ENCODE data around the gene PLA2G2C.

Gene PLA2G2C

GRCh38 chr1:20202166-20202565 is 15.8 kb upstream of the PLA2G2C start:
- no peaks in the 10 kb centered on the region for H3K36me3 ChIP-seq
- no peak overlapping the region for H3K4me3 ChIP-seq (ENCODE audit: low read depth in 1 of 2, low read length in 1 of 2)
- TF ChIP-seq CTCF (IDR thresholded peaks at IDR 0.05) = no peak
- H3K27ac ChIP-seq = no peak overlapping the region
- H3K9me3 ChIP-seq = no peaks in the 10 kb centered on the region
- H3K4me1 ChIP-seq (ENCODE audit: control insufficient read depth in 1 of 2, insufficient read depth in 1 of 2, low read depth in 1 of 2, low read length in 1 of 2) = no peaks in the 10 kb centered on the region
- H3K27me3 ChIP-seq = peaks cover 56% of the 10 kb centered on the region

GRCh38 chr1:20200966-20201365 is 14.6 kb upstream of the PLA2G2C start:
- no peaks in the 10 kb centered on the region for H3K4me1 ChIP-seq (ENCODE audit: control insufficient read depth in 1 of 2, insufficient read depth in 1 of 2, low read depth in 1 of 2, low read length in 1 of 2)
- TF ChIP-seq CTCF (IDR thresholded peaks at IDR 0.05) = no peak

GRCh38 chr1:20199840-20200239 is 13.5 kb upstream of the PLA2G2C start:
- peaks cover 56% of the 10 kb centered on the region for H3K27me3 ChIP-seq
- no peaks in the 10 kb centered on the region for H3K4me1 ChIP-seq (ENCODE audit: control insufficient read depth in 1 of 2, insufficient read depth in 1 of 2, low read depth in 1 of 2, low read length in 1 of 2)
- TF ChIP-seq CTCF (IDR thresholded peaks at IDR 0.05) = no peak
- no peak overlapping the region for H3K4me3 ChIP-seq (ENCODE audit: low read depth in 1 of 2, low read length in 1 of 2)
- H3K36me3 ChIP-seq = no peaks in the 10 kb centered on the region
- H3K9me3 ChIP-seq = no peaks in the 10 kb centered on the region
- no peak overlapping the region for H3K27ac ChIP-seq

More at GRCh38 chr1:20200966-20201365, 14.6 kb upstream of the PLA2G2C start:
- Histone ChIP-seq H3K27me3 (peaks cover 56% of the 10 kb centered on the region), H3K27ac (no peak overlapping the region), H3K4me3 (ENCODE audit: low read depth in 1 of 2, low read length in 1 of 2) (no peak overlapping the region), H3K36me3 (no peaks in the 10 kb centered on the region), H3K9me3 (no peaks in the 10 kb centered on the region)

GRCh38 chr1:20199403-20199802 is 13.1 kb upstream of the PLA2G2C start:
- Histone ChIP-seq H3K27me3 (peaks cover 54% of the 10 kb centered on the region), H3K9me3 (no peaks in the 10 kb centered on the region), H3K36me3 (no peaks in the 10 kb centered on the region), H3K4me1 (ENCODE audit: control insufficient read depth in 1 of 2, insufficient read depth in 1 of 2, low read depth in 1 of 2, low read length in 1 of 2) (no peaks in the 10 kb centered on the region), H3K27ac (no peak overlapping the region), H3K4me3 (ENCODE audit: low read depth in 1 of 2, low read length in 1 of 2) (no peak overlapping the region)
- TF ChIP-seq CTCF (IDR thresholded peaks at IDR 0.05) = no peak

- Histone ChIP-seq H3K4me3 (ENCODE audit: low read depth in 1 of 2, low read length in 1 of 2) (no peak overlapping the region), H3K9me3 (no peaks in the 10 kb centered on the region), H3K27me3 (peaks cover 57% of the 10 kb centered on the region), H3K27ac (no peak overlapping the region), H3K4me1 (ENCODE audit: control insufficient read depth in 1 of 2, insufficient read depth in 1 of 2, low read depth in 1 of 2, low read length in 1 of 2) (no peaks in the 10 kb centered on the region), H3K36me3 (no peaks in the 10 kb centered on the region)
- no peak for TF ChIP-seq CTCF (IDR thresholded peaks at IDR 0.05)
Observed at GRCh38 chr1:20198918-20199317, 12.6 kb upstream of the PLA2G2C start.

- Histone ChIP-seq H3K36me3 (no peaks in the 10 kb centered on the region), H3K27me3 (peaks cover 61% of the 10 kb centered on the region)
- no peak for TF ChIP-seq CTCF (IDR thresholded peaks at IDR 0.05)
Observed at GRCh38 chr1:20198296-20198695, 12.0 kb upstream of the PLA2G2C start.

More at GRCh38 chr1:20198296-20198695, 12.0 kb upstream of the PLA2G2C start:
- no peaks in the 10 kb centered on the region for H3K9me3 ChIP-seq
- H3K4me3 ChIP-seq (ENCODE audit: low read depth in 1 of 2, low read length in 1 of 2) = no peak overlapping the region
- no peak overlapping the region for H3K27ac ChIP-seq
- no peaks in the 10 kb centered on the region for H3K4me1 ChIP-seq (ENCODE audit: control insufficient read depth in 1 of 2, insufficient read depth in 1 of 2, low read depth in 1 of 2, low read length in 1 of 2)
